ENCODE data around the gene TYW1B.
"Not testable (repeated sequence)": the region's sequence is repeated elsewhere in the genome, so short reads cannot be mapped to it uniquely, and the experiment has no call there.

TYW1B gene

DNA sequence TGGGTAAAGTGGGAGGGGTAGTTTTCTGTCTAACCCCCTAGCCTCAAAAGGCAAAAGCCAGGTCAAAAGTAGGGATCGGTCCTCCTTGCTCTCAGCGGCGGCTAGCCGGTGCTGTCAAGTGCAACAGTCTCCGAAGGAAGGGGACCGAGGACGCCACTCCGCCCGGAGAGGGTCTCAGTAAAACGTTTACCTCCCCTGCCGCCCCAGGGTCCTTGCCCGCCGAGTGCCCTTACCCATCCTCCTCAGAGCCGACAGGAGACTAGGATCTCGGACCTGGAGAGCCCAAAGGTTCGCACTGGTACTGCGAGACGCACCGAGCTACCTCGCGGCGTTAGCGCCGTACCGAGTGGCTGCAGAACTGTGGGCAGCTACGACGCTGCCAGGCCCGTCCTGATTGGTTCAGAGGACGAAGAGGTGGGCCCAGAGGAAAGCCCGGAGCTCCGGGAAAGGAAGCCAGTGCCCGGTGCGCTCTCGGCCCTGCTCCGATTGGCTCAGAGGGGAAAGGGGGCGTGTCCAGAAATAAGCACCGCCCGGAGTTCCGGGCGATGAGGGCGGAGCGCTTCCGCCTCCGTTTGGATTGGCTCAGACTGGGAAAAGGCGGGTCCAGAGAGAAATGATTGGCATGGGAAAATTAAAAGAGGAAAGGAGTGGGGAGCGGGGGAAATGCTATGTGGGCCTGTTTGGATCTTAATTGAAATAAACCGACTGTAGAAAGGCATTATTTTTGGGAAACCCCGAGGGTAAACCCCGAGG lies at the start of gene TYW1B:
TYW1B (minus strand) TSS at position 362 of the 753 bp plus-strand sequence; CDS start at position 237, 125 bp downstream.
- peak; percentile 91 to 97 for DNase-seq (ENCODE audit: low spot score in 2 of 2)
- not testable (repeated sequence) for H3K4me1 ChIP-seq; H3K27me3 ChIP-seq (ENCODE audit: low read depth); H3K36me3 ChIP-seq (replicated peaks); H3K9me3 ChIP-seq
- H3K4me3 ChIP-seq = peak within 1 kb of the TSS; percentile 66
- in situ Hi-C loops (cut with MboI; ENCODE audit: low sequenced_read_pairs) = loop anchor here (10.0 kb wide), 1 partner anchor 97 kb away; the partner anchor contains the start of gene POM121

DNA sequence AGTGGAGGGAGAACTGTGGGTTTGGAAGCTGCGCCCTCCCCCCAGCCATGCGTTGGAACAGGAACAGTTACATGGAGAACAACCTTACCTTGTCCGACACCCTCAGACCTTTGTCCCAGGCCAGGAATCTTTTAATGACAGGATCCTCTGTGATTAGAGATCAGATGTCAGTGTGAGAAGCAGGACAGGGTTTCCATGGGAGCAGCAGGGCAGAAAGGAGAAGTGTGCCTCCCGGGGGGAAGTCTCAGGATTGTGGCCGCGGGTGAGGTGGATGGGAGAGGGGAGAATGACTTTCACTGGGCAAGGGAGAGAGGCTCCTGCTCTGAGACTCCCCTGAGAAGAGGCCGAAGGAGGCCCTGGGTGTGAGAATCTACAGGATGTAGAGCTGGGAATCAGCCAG lies 39.6 kb upstream of the TYW1B start:
- DNase-seq (ENCODE audit: low spot score in 2 of 2) = not testable (repeated sequence)

GRCh38 chr7:72858846-72859400 lies 30.9 kb upstream of the TYW1B start:
- in situ Hi-C loops (cut with MboI; ENCODE audit: low sequenced_read_pairs); H3K4me1 ChIP-seq; H3K4me3 ChIP-seq; H3K36me3 ChIP-seq (replicated peaks); H3K9me3 ChIP-seq; DNase-seq (ENCODE audit: low spot score in 2 of 2); H3K27me3 ChIP-seq (ENCODE audit: low read depth): not testable (repeated sequence)

More for the DNA sequence above, 39.6 kb upstream of the TYW1B start:
- H3K36me3 ChIP-seq (replicated peaks); H3K4me1 ChIP-seq; H3K27me3 ChIP-seq (ENCODE audit: low read depth); H3K4me3 ChIP-seq; in situ Hi-C loops (cut with MboI; ENCODE audit: low sequenced_read_pairs); H3K9me3 ChIP-seq: not testable (repeated sequence)

DNA sequence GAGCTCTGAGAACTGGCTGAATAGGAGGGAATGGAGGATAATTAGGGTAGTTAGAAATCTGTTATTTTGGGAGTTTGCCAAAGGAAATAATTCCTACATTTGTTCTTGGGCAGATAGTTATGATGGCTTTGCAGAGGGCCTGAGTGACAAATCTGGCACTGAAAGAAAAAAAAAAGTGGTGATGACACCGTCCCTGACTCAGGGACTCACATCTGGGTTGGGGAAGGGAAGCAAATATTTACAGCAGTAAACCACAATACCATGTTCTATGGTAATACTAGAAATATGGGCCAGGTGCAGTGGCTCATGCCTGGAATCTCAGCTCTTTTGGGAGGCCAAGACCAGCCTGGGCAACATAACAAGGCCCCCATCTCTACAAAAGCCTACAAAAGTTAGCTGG lies 29.9 kb upstream of the TYW1B start:
- DNase-seq (ENCODE audit: low spot score in 2 of 2); H3K4me3 ChIP-seq; H3K9me3 ChIP-seq; in situ Hi-C loops (cut with MboI; ENCODE audit: low sequenced_read_pairs); H3K27me3 ChIP-seq (ENCODE audit: low read depth); H3K4me1 ChIP-seq; H3K36me3 ChIP-seq (replicated peaks): not testable (repeated sequence)

GRCh38 chr7:72855261-72855660 lies 27.3 kb upstream of the TYW1B start:
- H3K4me3 ChIP-seq; in situ Hi-C loops (cut with MboI; ENCODE audit: low sequenced_read_pairs); H3K4me1 ChIP-seq; H3K9me3 ChIP-seq; DNase-seq (ENCODE audit: low spot score in 2 of 2); H3K36me3 ChIP-seq (replicated peaks); H3K27me3 ChIP-seq (ENCODE audit: low read depth): not testable (repeated sequence)

DNA sequence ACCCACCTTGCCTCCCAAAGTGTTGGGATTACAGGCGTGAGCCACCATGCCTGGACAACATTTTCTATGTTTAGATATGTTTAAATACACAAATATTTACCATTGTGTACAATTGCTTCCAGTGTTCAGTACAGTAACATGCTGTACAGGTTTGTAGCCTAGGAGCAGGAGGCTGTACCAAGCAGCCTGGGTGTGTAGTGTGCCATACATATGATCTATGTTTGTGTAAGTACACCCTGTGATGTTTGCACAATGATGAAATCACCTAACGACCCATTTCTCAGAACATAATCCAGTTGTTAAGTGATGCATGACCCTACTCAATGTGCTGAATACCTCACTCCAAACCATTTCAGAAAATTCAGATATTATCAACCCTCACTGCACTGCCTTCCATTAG lies 24.9 kb upstream of the TYW1B start:
- in situ Hi-C loops (cut with MboI; ENCODE audit: low sequenced_read_pairs); H3K36me3 ChIP-seq (replicated peaks); H3K4me3 ChIP-seq; H3K4me1 ChIP-seq; H3K9me3 ChIP-seq; DNase-seq (ENCODE audit: low spot score in 2 of 2); H3K27me3 ChIP-seq (ENCODE audit: low read depth): not testable (repeated sequence)

DNA sequence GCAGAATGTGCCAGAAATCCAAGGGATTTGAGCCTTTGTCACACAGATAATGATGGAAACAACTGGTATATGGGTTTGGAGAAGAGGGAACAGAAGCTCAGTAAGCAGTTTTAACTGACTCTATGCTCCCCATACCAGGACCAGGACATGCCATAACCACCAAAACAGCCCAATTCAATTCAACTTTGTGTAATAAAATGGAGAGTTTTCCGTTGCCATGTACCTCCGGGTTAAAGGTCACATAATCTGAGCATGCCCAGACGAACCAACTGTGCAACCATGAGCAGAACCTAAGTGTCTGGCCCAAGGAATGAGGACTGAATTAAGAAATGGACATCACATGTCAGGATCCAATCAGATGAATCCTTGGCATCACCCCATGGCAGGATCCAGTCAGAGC lies 22.7 kb upstream of the TYW1B start:
- H3K9me3 ChIP-seq; H3K4me1 ChIP-seq; H3K27me3 ChIP-seq (ENCODE audit: low read depth); H3K4me3 ChIP-seq; DNase-seq (ENCODE audit: low spot score in 2 of 2); H3K36me3 ChIP-seq (replicated peaks); in situ Hi-C loops (cut with MboI; ENCODE audit: low sequenced_read_pairs): not testable (repeated sequence)

- H3K27me3 ChIP-seq (ENCODE audit: low read depth); H3K9me3 ChIP-seq; H3K36me3 ChIP-seq (replicated peaks); in situ Hi-C loops (cut with MboI; ENCODE audit: low sequenced_read_pairs); H3K4me3 ChIP-seq; H3K4me1 ChIP-seq; DNase-seq (ENCODE audit: low spot score in 2 of 2): not testable (repeated sequence)
Measured at GRCh38 chr7:72844146-72844545, 16.1 kb upstream of the TYW1B start.

DNA sequence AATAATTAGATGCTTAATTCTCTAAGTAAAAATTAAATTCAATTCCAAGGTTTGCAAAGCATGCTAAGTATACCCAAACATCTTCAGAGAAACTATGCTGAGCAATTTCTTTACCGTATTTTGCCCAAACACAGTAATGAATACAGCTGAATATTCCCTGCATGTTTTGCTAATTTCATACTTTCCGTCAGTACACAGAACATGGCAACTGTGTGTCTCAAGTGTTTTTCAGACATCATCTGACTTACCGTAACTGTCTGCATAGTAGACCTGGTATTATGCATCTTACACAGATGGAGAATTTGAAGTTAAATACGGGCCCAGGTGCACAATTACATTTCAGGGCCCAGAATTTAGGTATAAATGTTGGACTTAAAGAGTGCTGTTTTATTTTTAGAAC lies 15.2 kb upstream of the TYW1B start:
- in situ Hi-C loops (cut with MboI; ENCODE audit: low sequenced_read_pairs); DNase-seq (ENCODE audit: low spot score in 2 of 2); H3K27me3 ChIP-seq (ENCODE audit: low read depth): not testable (repeated sequence)

GRCh38 chr7:72840966-72841511 lies 13.0 kb upstream of the TYW1B start:
- in situ Hi-C loops (cut with MboI; ENCODE audit: low sequenced_read_pairs); H3K9me3 ChIP-seq; H3K27me3 ChIP-seq (ENCODE audit: low read depth); H3K36me3 ChIP-seq (replicated peaks); H3K4me3 ChIP-seq; DNase-seq (ENCODE audit: low spot score in 2 of 2); H3K4me1 ChIP-seq: not testable (repeated sequence)

More for the DNA sequence above, 15.2 kb upstream of the TYW1B start:
- H3K4me1 ChIP-seq; H3K36me3 ChIP-seq (replicated peaks); H3K9me3 ChIP-seq; H3K4me3 ChIP-seq: not testable (repeated sequence)

GRCh38 chr7:72838315-72838714 lies 10.3 kb upstream of the TYW1B start:
- DNase-seq (ENCODE audit: low spot score in 2 of 2); in situ Hi-C loops (cut with MboI; ENCODE audit: low sequenced_read_pairs); H3K4me3 ChIP-seq; H3K4me1 ChIP-seq; H3K9me3 ChIP-seq; H3K27me3 ChIP-seq (ENCODE audit: low read depth): not testable (repeated sequence)
- H3K36me3 ChIP-seq (replicated peaks) = peaks cover 12% of the 10 kb centered on the region

GRCh38 chr7:72837291-72837690 lies 9.3 kb upstream of the TYW1B start:
- H3K36me3 ChIP-seq (replicated peaks) = peaks cover 17% of the 10 kb centered on the region
- in situ Hi-C loops (cut with MboI; ENCODE audit: low sequenced_read_pairs); H3K27me3 ChIP-seq (ENCODE audit: low read depth); H3K4me3 ChIP-seq; DNase-seq (ENCODE audit: low spot score in 2 of 2); H3K4me1 ChIP-seq; H3K9me3 ChIP-seq: not testable (repeated sequence)

- in situ Hi-C loops (cut with MboI; ENCODE audit: low sequenced_read_pairs) = not testable (repeated sequence)
- peak overlapping the region; percentile 66 for H3K4me3 ChIP-seq
- peaks cover 16% of the 10 kb centered on the region for H3K36me3 ChIP-seq (replicated peaks)
Measured at GRCh38 chr7:72830567-72830966, 2.6 kb upstream of the TYW1B start.

DNA sequence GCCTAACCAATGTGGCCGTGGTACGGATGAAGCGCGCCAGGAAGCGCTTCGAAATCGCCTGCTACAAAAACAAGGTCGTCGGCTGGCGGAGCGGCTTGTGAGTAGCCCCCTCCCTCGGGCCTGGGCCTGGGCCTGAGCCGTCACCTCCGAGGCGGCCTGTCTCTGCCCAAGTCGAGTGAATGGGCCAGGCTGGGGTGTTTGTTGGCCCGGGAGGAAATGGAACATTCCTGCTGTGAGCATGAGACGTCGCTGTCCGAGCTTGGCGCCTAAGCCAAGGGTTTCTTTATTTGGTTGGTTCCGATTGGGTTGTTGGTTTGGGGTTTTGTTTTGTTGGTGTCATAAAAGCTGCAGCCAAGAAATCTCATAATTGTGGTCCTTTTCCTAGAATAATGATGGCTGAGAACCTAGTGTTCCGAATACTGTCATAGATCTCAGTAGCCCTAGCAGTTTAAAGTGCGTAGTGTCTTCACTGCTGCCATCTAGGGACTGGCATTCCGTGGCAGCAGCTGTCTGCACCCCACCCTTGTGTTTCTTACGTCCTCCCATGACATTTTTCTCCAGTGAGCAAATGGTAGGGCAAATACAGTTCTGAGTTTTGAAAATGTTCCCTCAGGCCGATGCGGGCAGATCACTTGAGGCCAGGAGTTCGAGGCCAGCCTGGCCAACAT lies 1.8 kb upstream of the TYW1B start:
- Histone ChIP-seq H3K36me3 (replicated peaks) (peaks cover 16% of the 10 kb centered on the region), H3K4me3 (peak overlapping the region; percentile 66)
- not testable (repeated sequence) for H3K9me3 ChIP-seq; H3K27me3 ChIP-seq (ENCODE audit: low read depth); H3K4me1 ChIP-seq
- in situ Hi-C loops (cut with MboI; ENCODE audit: low sequenced_read_pairs) = loop anchor here (10.0 kb wide), 1 partner anchor 95 kb away; the partner anchor contains the start of gene POM121
- peak; percentile 7 to 49 for DNase-seq (ENCODE audit: low spot score in 2 of 2)

More at GRCh38 chr7:72830567-72830966, 2.6 kb upstream of the TYW1B start:
- DNase-seq (ENCODE audit: low spot score in 2 of 2); H3K27me3 ChIP-seq (ENCODE audit: low read depth); H3K9me3 ChIP-seq; H3K4me1 ChIP-seq: not testable (repeated sequence)
